CD4-positive, alpha-beta T cell (primary cell): ENCODE data around the gene FAAP20. TPM values are rescaled to one million over a fixed set of nuclear protein-coding genes. Genes with fewer than 3 reads are reported as not detected.

Experiments used
- ATAC-seq: fragments of 200-7000 bp; cut with Tn5 transposase; one replicate; pipeline ENCODE4 v1.10.0; 2022; ENCODE audit warnings: mild to moderate bottlenecking; ENCODE audit not compliant: poor library complexity
- CTCF ChIA-PET: fragments of 350-600 bp; sonication (Branson Sonifier 250); formaldehyde crosslinking; loops from one replicate; lab custom pipeline; 2021; ENCODE audit warnings: antibody characterized with exemption, inconsistent platforms; lab: Charles Lee
- POLR2A ChIA-PET: fragments of 350-600 bp; sonication (Branson Sonifier 250); formaldehyde crosslinking; loops from one replicate; lab custom pipeline; 2021; ENCODE audit warnings: antibody characterized with exemption, inconsistent platforms; lab: Charles Lee
- DNase-seq, 14 experiments: peaks; one replicate each; pipeline ENCODE4 v3.0.0-alpha.2; 2013 to 2020; ENCODE audit warnings: mixed read lengths in 2 of 14
- H3K27ac ChIP-seq, 2 donors: one replicate each; pipeline versions ENCODE4 v1.5.1 to v1.7.0; 2013; ENCODE audit warnings: low read length in 2 of 2, low read depth in 1 of 2, mild to moderate bottlenecking in 1 of 2
- H3K27me3 ChIP-seq, 2 experiments: 1 replicate in 1 of 2; 2 replicates in 1 of 2; pipeline versions ENCODE4 v1.6.1 to v1.7.0; 2013; ENCODE audit warnings: low read length in 2 of 2, control low read depth in 1 of 2, mild to moderate bottlenecking in 1 of 2, moderate library complexity in 1 of 2; ENCODE audit not compliant: insufficient read depth in 2 of 2, control insufficient read depth in 1 of 2
- H3K36me3 ChIP-seq: one replicate; pipeline ENCODE4 v1.6.1; 2013; ENCODE audit warnings: low read length, control low read depth; ENCODE audit not compliant: insufficient read depth
- H3K4me1 ChIP-seq: one replicate; pipeline ENCODE4 v1.6.1; 2013; ENCODE audit warnings: low read length, control low read depth; ENCODE audit not compliant: insufficient read depth
- H3K4me3 ChIP-seq: one replicate; pipeline ENCODE4 v1.5.1; 2013; ENCODE audit warnings: mild to moderate bottlenecking, low read length, moderate library complexity
- H3K9me3 ChIP-seq, 2 experiments: 1 replicate in 1 of 2; 2 replicates in 1 of 2; pipeline versions ENCODE4 v1.6.1 to v1.7.0; 2013; ENCODE audit warnings: low read length in 2 of 2, mild to moderate bottlenecking in 2 of 2, control low read depth in 1 of 2, moderate library complexity in 1 of 2; ENCODE audit not compliant: control insufficient read depth in 1 of 2, insufficient read depth in 1 of 2
- H3K27ac Mint-ChIP-seq: one replicate; pipeline ENCODE4 v1.8.0; 2020; ENCODE audit warnings: mixed read lengths
- H3K27me3 Mint-ChIP-seq: one replicate; pipeline ENCODE4 v1.8.0; 2021; ENCODE audit warnings: mixed read lengths
- H3K36me3 Mint-ChIP-seq: one replicate; pipeline ENCODE4 v1.8.0; 2021; ENCODE audit warnings: low read depth, mixed read lengths
- H3K4me1 Mint-ChIP-seq: one replicate; pipeline ENCODE4 v1.8.0; 2021; ENCODE audit warnings: low read depth, mixed read lengths
- H3K4me3 Mint-ChIP-seq: one replicate; pipeline ENCODE4 v1.8.0; 2020; ENCODE audit warnings: mild to moderate bottlenecking, mixed read lengths
- H3K9me3 Mint-ChIP-seq: one replicate; pipeline ENCODE4 v1.8.0; 2020; ENCODE audit warnings: mixed read lengths
- intact Hi-C, 2 experiments: fragments of 100-400 bp; cut with DNase I in 1 of 2; cut with micrococcal nuclease in 1 of 2; formaldehyde crosslinking; loops; one replicate each; pipeline versions ENCODE4 v1.15.1 to v1.9.0; 2023 to 2025; cut with DNase I, micrococcal nuclease
- total RNA-seq, 174 experiments: library from RNA in 2 of 174; stranded (reverse) in 2 of 174; gene quantifications; one replicate each; pipeline ENCODE4 v1.2.3 and lab custom pipeline; 2021 to 2026
- TF ChIP-seq, protein P1 (sequence below): fragments of 200-600 bp; IDR thresholded peaks from one replicate; pipeline ENCODE4 v1.8.0; 2022; ENCODE audit warnings: antibody characterized with exemption, mild to moderate bottlenecking

Gene FAAP20
- total RNA-seq, 2 experiments from 2014 or later, result 51.7 to 53.1 TPM

DNA sequence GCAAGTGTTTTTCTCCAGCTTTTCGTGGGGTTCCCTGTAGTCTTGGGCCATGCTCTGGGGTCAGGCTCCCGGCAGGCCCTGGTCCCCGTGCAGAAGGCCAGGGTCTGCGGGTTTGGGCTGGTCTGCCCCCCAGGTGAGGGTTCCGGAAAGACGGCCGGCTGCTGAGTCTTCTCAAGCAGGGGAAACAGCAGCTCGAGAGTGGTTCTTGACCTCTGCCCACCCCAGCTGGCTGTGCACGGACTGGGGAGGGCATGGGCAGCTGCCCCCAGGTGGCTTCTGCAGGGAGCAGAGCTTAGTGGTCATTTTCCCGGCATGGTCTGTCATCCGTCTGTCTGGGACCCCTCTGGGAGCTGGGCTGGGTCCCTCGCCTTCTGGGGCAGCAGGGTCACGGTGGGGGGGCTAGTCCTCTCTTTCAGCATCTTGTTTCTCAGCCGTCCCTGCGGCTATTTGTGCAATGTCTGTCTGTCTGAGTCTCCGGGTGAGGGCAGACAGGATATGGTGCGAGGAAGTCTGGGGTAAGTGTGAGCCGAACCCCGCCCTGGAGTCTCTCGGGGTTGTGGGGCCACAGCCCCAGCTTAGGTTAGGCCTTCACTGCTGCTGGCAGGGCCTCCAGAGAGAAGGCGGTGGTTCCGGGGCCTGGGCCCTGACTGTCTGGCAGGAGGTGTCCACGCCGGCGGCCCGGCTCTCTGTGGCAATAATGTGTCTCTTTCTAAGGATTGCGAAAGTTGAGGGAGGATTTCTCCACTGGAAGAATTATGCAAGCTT, 39.6 kb upstream of the FAAP20 start:
- intact Hi-C loops, result loop anchor here (2.0 to 5.0 kb wide), 4 partner anchors 21 to 78 kb away; no protein-coding TSS in a partner anchor
- H3K27ac ChIP-seq, result peak overlapping the region; percentile 80 to 92
- peaks cover 8% of the 10 kb centered on the region for H3K36me3 ChIP-seq
- Mint-ChIP-seq H3K27me3 (peaks cover 20% of the 10 kb centered on the region), H3K4me3 (peak overlapping the region; percentile 99), H3K36me3 (peaks cover 79% of the 10 kb centered on the region), H3K9me3 (no peaks in the 10 kb centered on the region), H3K4me1 (peaks cover 71% of the 10 kb centered on the region), H3K27ac (peak overlapping the region; percentile 100)
- TF ChIP-seq, protein P1, sequence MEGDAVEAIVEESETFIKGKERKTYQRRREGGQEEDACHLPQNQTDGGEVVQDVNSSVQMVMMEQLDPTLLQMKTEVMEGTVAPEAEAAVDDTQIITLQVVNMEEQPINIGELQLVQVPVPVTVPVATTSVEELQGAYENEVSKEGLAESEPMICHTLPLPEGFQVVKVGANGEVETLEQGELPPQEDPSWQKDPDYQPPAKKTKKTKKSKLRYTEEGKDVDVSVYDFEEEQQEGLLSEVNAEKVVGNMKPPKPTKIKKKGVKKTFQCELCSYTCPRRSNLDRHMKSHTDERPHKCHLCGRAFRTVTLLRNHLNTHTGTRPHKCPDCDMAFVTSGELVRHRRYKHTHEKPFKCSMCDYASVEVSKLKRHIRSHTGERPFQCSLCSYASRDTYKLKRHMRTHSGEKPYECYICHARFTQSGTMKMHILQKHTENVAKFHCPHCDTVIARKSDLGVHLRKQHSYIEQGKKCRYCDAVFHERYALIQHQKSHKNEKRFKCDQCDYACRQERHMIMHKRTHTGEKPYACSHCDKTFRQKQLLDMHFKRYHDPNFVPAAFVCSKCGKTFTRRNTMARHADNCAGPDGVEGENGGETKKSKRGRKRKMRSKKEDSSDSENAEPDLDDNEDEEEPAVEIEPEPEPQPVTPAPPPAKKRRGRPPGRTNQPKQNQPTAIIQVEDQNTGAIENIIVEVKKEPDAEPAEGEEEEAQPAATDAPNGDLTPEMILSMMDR, result no peak
- H3K4me3 ChIP-seq, result peak overlapping the region; percentile 95
- CTCF ChIA-PET, result interaction anchor here (0.7 to 6.3 kb wide), 6 partner anchors 9 to 352 kb away, joined by 3 to 25 read pairs (median 3); partner anchors contain the start of genes FAAP20 and PRXL2B
- POLR2A ChIA-PET, result interaction anchor here (0.8 to 9.7 kb wide), 20 partner anchors 10 to 312 kb away, joined by 3 to 197 read pairs (median 5); partner anchors contain the start of gene FAAP20
- peaks cover 99% of the 10 kb centered on the region for H3K4me1 ChIP-seq
- ATAC-seq (peak; percentile 49), DNase-seq (peak; percentile 62 to 93 (median 80))
- no peaks in the 10 kb centered on the region for H3K27me3 ChIP-seq
- no peaks in the 10 kb centered on the region for H3K9me3 ChIP-seq

DNA sequence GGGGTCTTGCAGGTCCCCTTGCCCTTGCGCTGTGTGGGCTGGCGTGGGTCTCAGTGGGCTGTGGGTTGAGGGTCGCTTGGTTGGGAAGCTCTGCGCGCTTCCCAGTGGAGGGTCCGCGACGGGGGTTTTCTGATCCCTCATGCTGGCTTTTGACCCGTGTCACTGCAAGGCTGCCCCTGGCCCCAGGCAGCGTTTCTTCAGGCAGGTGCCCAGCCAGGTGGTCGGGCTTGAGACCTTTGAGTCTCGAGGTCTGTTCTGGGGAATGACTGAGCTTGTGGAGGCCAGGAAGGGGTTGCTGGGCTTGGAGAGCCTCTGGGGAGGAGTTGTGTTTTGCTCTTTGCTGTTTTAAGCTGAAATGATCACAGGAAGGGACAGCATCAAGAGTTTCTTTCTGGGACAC, 38.9 kb upstream of the FAAP20 start:
- Mint-ChIP-seq H3K4me1 (peaks cover 66% of the 10 kb centered on the region), H3K27me3 (peaks cover 20% of the 10 kb centered on the region), H3K4me3 (peak overlapping the region; percentile 99), H3K27ac (peak overlapping the region; percentile 100), H3K36me3 (peaks cover 80% of the 10 kb centered on the region), H3K9me3 (no peaks in the 10 kb centered on the region)
- intact Hi-C loops, result loop anchor here (2.0 to 5.0 kb wide), 4 partner anchors 21 to 79 kb away; no protein-coding TSS in a partner anchor
- Histone ChIP-seq H3K4me3 (peak overlapping the region; percentile 95), H3K4me1 (peaks cover 93% of the 10 kb centered on the region), H3K27ac (peak overlapping the region; percentile 80 to 92), H3K27me3 (no peaks in the 10 kb centered on the region), H3K9me3 (no peaks in the 10 kb centered on the region), H3K36me3 (peaks cover 7% of the 10 kb centered on the region)
- TF ChIP-seq, protein P1, result no peak
- ATAC-seq (no peak), DNase-seq (peak in 3 of 14 experiments; percentile 9 to 16 (median 13))
- CTCF ChIA-PET, result interaction anchor here (0.6 to 6.3 kb wide), 4 partner anchors 10 to 68 kb away, joined by 3 to 25 read pairs (median 3); partner anchors contain the start of gene FAAP20
- POLR2A ChIA-PET, result interaction anchor here (0.6 to 9.7 kb wide), 16 partner anchors 11 to 313 kb away, joined by 3 to 197 read pairs (median 6); partner anchors contain the start of gene FAAP20

DNA sequence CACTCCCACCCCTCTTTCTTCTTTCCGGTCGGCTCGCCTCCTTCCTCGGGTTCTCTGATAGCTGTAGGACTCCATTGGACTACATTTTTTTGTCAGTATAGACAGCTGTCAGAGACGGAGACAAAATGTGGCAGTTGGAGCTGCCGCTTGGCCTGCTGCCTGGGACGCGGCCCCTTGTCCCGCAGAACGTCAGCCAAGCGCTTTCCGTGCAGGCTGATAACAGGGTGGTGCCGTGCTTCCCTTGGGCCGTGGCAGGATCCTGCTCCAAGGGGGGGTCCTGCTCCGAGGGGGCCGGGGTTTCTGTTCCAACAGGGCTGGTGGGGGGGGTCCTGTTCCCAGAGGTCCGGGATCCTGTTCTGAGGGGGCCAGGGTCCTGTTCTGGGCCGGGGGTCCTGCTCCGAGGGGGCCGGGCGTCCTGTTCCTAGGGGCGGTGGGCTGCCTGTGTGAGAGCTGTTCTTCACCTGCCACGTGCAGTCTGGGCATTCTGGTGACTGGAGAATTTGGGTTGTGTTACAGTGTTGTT, 38.4 kb upstream of the FAAP20 start:
- H3K36me3 ChIP-seq, result peaks cover 7% of the 10 kb centered on the region
- H3K36me3 Mint-ChIP-seq, result peaks cover 80% of the 10 kb centered on the region
- no peaks in the 10 kb centered on the region for H3K27me3 ChIP-seq
- TF ChIP-seq, protein P1, result no peak
- H3K27ac ChIP-seq, result peak overlapping the region; percentile 80 to 92
- H3K27me3 Mint-ChIP-seq, result peaks cover 20% of the 10 kb centered on the region
- H3K27ac Mint-ChIP-seq, result peak overlapping the region; percentile 100
- intact Hi-C loops, result loop anchor here (2.0 to 5.0 kb wide), 4 partner anchors 22 to 79 kb away; no protein-coding TSS in a partner anchor
- H3K4me3 ChIP-seq, result peak overlapping the region; percentile 95
- H3K4me3 Mint-ChIP-seq, result peak overlapping the region; percentile 99
- H3K9me3 ChIP-seq, result no peaks in the 10 kb centered on the region
- H3K4me1 Mint-ChIP-seq, result peaks cover 66% of the 10 kb centered on the region
- ATAC-seq (no peak), DNase-seq (peak in 4 of 14 experiments; percentile 11 to 50 (median 35))
- peaks cover 88% of the 10 kb centered on the region for H3K4me1 ChIP-seq
- CTCF ChIA-PET, result interaction anchor here (0.6 to 6.3 kb wide), 4 partner anchors 10 to 68 kb away, joined by 3 to 25 read pairs (median 3); partner anchors contain the start of gene FAAP20
- H3K9me3 Mint-ChIP-seq, result no peaks in the 10 kb centered on the region
- POLR2A ChIA-PET, result interaction anchor here (0.6 to 9.7 kb wide), 14 partner anchors 13 to 159 kb away, joined by 3 to 197 read pairs (median 6); partner anchors contain the start of gene FAAP20
